GM21423 (cell line): ENCODE measurements around the gene AKAP8L.

Experiments used
- ATAC-seq: cut with Tn5 transposase; IDR thresholded peaks from one replicate; pipeline ENCODE4 v1.9.1; 2021; ENCODE audit warnings: mild to moderate bottlenecking, moderate library complexity; ENCODE audit not compliant: unreplicated experiment

The AKAP8L gene

GRCh38 chr19:15432629-15433518 lies 14.1 kb upstream of the AKAP8L start:
- peak; percentile 73 for ATAC-seq

GRCh38 chr19:15432018-15432494 lies 13.3 kb upstream of the AKAP8L start:
- ATAC-seq: no peak

- ATAC-seq: no peak
These were observed 12.7 kb upstream of the AKAP8L start for GRCh38 chr19:15431396-15432017.

GRCh38 chr19:15430526-15431120 lies 11.8 kb upstream of the AKAP8L start:
- ATAC-seq: no peak

GRCh38 chr19:15429825-15430467 lies 11.2 kb upstream of the AKAP8L start:
- ATAC-seq: no peak

GRCh38 chr19:15428956-15429824 lies 10.4 kb upstream of the AKAP8L start:
- ATAC-seq: no peak

GRCh38 chr19:15427991-15428471 lies 9.2 kb upstream of the AKAP8L start:
- ATAC-seq: no peak

- ATAC-seq: no peak
These were observed 8.5 kb upstream of the AKAP8L start for GRCh38 chr19:15427350-15427700.

- ATAC-seq: no peak
These were observed 7.9 kb upstream of the AKAP8L start for GRCh38 chr19:15426485-15427349.

GRCh38 chr19:15425321-15425950 lies 6.6 kb upstream of the AKAP8L start:
- ATAC-seq: no peak

GRCh38 chr19:15424692-15425272 lies 6.0 kb upstream of the AKAP8L start:
- ATAC-seq: no peak

- ATAC-seq: no peak
These were observed 5.3 kb upstream of the AKAP8L start for GRCh38 chr19:15424121-15424520.

- no peak for ATAC-seq
These were observed 4.3 kb upstream of the AKAP8L start for GRCh38 chr19:15423130-15423529.

GRCh38 chr19:15422296-15423075 lies 3.7 kb upstream of the AKAP8L start:
- ATAC-seq: no peak

- ATAC-seq: no peak
These were observed 3.0 kb upstream of the AKAP8L start for GRCh38 chr19:15421721-15422260.

- no peak for ATAC-seq
These were observed 2.4 kb upstream of the AKAP8L start for GRCh38 chr19:15421136-15421695.

- no peak for ATAC-seq
These were observed 731 bp upstream of the AKAP8L start for GRCh38 chr19:15419413-15420025.
